CD4-positive, alpha-beta T cell treated with Interleukin-1 beta for 1 hour (primary cell): ENCODE results near the gene SMG7.

Experiments
- DNase-seq, 2 donors: peaks; one replicate each; pipeline ENCODE4 v3.0.0-alpha.2; 2020 to 2022

The SMG7 gene

DNA sequence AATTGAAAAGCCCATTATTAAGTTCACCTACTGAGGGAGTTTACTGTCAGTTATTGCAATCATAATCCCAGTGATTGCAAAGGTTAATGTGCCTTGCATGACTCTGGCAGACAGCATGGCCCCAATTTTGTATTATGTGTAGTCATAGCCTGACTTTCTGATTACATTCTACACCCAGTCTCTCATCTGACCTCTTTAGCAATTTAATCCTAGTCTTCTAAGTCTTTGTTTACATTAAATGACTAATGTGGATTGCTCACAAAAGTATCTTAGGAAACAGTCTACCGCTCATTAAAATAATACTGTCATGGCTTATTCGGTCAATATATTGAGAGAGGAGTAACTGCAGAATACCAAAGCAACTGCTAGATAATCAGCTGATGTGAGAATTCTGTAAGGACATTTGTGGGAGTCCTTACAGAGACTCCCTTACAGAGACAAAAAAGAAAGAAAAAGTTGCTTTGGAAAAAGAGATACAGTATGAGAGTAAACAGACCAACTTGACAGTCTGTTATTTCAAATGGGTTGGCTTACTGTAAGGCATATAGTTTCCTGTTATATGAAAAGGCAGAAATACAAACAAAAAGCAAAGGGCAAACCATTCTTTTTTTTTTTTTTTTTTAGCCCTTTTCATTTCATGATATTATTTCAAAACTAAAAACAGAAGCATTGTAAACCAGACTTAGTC, 42.8 kb downstream of the SMG7 start:
- no peak for DNase-seq

DNA sequence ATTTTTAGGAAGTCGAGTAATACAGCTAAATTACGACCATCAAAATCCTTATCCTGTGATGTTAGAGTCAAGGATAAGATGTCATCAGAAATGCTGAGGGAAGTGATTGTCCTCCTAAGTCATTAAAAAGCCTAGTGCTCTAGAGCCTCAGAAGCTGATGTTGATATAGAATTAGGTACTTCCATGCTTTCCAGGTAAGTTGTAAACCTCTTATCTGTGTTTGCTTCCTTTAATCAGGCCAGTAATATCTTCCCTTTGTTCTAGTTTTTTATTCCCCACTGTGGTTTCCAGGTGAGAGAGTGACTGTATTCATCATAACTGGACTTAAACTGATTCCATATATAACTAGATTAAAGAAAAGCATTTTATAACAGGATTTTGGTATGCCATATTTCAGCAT, 44.4 kb downstream of the SMG7 start:
- DNase-seq = no peak

- DNase-seq = no peak
These were observed 45.1 kb downstream of the SMG7 start for GRCh38 chr1:183517401-183517800.

DNA sequence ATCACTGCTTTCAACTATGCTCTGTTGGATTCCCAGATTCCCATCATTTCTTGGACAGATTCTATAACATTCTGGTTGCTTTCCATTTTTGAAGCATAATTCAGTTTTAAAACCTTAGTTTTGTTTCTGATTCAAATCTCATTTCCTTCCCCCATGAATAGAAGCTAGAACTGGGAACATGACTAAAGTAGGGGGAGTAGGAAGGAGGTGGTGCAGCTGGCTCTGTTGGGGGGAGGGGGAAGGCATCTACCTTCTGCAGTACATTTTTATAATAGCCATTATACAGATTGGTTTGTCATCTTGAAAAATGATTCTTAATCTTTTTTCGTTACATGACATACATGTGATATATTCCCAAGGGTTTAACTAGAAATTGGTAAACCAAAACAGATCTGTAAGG, 48.1 kb downstream of the SMG7 start:
- no peak for DNase-seq

GRCh38 chr1:183522104-183522503, 49.8 kb downstream of the SMG7 start:
- no peak for DNase-seq

DNA sequence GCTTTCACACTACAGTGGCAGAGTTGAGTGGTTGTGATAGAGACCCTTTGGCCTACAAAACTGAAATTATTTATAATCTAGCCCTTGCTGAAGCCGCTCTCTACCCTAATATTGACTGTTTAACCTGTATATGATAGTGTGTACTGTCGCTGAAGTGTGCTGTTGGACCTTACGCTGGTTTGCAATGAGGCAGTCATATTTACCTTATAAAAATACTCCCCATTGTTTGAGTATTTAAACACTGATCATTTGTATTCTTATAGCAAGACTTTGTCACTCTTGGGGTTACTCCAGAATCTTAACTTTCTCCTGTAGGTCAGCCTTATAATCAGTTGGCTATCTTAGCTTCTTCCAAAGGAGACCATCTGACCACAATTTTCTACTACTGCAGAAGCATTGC, 56.3 kb downstream of the SMG7 start:
- no peak for DNase-seq

- DNase-seq = no peak
These were observed 61.4 kb downstream of the SMG7 start for GRCh38 chr1:183533617-183534174.

GRCh38 chr1:183537405-183537804, 65.1 kb downstream of the SMG7 start:
- no peak for DNase-seq

DNA sequence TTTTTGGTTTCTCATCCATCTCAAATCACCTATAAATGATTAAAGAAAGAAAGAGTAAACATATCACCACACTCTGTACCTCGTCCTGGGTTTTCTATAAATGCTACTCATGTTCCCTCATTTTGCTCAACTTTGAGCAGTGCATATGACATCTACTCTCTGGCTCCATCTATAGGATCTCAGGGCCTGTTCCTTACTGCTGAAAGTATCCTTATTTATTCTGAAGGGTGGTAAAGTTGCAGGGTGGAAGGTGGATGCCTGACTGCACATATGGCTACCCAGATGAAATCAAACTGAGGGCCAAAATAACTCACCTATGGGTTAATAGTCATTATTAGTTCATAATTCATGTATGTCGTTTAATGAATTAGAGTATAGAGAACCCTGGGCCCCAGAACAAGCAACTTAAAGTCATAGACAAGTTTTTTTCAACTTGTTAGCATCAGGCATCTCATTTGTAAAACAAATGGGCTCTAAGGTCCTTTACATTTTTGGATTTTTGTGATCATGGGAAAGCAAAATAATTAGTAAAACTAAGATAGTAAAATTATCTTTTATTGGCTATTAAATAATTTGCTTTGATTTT, 71.4 kb downstream of the SMG7 start:
- DNase-seq = peak; percentile 10 to 60

DNA sequence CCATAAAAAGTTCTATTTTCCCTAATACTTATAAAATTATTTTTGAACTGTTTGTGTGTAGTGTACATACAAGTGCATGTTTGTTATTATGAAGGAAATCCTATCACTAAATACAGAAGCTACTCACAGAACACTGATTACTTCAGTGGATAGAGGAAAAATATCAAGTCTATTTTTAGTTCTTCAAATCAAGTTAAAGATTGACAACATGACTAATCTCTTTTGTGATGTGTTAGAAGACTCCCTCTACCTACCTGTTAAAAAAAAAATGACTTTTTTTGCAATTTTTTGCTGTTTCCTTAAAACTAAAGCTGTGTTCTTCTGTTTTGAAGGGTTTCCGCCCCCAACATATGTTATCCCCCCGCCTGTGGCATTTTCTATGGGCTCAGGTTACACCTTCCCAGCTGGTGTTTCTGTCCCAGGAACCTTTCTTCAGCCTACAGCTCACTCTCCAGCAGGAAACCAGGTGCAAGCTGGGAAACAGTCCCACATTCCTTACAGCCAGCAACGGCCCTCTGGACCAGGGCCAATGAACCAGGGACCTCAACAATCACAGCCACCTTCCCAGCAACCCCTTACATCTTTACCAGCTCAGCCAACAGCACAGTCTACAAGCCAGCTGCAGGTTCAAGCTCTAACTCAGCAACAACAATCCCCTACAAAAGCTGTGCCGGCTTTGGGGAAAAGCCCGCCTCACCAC, 72.4 kb downstream of the SMG7 start:
- DNase-seq = no peak

- no peak for DNase-seq
These were observed 74.1 kb downstream of the SMG7 start for GRCh38 chr1:183546427-183546826.

DNA sequence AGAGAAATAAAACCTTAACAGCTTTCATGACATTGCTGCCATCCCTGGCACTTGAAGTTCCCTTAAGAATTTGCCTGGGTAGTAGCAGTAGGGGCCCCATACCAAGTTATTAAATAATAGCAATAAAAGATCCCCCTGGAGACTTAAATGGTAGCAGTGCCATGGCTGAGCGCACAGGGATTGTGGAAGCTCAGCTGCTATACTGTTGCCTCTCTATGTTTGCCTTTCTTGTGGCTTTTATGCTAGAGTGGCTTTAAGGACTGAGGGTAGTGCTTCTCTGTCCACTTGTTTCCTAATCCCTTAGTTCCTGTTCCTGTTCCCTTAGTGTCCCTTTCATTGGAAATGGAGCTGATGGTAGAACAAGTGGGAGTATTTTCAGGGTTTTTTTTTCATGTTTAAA, 75.8 kb downstream of the SMG7 start:
- no peak for DNase-seq

GRCh38 chr1:183550915-183551314, 78.6 kb downstream of the SMG7 start:
- DNase-seq = no peak

DNA sequence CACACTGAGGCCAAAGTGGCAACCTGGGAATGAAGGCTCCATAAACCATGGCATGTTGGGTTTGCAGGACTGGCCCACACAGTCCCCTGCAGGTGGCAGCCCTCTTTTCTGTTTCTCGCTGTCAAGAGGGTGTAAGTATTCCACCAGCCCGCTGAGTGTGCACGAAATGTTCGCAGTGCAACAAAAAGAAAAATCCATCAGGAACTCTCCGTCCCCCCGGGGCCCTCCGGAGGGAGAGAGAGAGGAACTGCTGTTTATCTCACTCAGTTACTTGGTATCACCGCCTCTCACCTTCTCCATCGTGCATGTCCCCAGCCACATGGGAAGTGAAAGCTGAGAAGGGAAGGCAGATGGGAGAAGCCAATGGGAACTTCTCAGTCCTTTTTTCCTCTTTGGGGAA, 79.6 kb downstream of the SMG7 start:
- DNase-seq = no peak

DNA sequence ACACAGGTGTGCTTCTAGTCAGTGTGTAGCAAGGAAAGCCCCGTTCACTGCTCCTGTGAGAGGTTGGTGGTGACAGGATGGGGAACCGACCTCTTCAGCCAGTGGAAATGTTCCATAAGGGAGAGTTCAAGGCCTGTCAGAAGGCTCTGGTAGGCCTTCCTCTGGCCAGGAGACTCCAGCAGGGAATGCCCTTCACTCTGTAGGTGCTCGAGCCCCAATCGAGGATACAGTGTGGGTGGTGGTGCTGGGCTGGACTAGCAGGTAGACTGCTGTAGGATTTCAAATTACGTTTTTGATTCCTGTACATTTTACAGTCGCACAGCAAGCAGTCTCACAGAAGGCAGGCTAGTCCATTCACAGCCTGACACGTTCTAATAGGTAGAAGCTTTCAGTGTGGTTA, 80.1 kb downstream of the SMG7 start:
- DNase-seq = no peak

GRCh38 chr1:183552891-183553290, 80.6 kb downstream of the SMG7 start:
- DNase-seq = no peak

DNA sequence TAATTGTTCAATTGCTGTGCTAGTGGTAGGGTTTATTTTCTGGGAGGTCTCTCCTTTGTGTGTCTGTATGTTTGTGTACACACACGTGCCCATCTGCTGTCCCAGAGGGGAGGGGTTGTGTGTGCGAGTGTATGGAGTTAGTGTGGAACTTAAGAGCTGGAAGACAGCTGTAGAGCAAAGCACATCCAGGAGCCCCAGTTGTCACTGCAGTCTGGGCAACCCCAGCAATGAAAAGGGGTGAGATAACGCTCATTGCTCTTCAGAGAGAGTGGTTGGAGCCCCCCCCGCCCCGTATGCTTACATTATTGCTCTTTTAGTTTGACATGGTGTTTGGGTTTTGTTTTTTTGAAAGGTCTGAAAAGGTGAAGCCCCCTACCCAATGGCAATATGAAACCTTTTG, 81.0 kb downstream of the SMG7 start:
- no peak for DNase-seq

DNA sequence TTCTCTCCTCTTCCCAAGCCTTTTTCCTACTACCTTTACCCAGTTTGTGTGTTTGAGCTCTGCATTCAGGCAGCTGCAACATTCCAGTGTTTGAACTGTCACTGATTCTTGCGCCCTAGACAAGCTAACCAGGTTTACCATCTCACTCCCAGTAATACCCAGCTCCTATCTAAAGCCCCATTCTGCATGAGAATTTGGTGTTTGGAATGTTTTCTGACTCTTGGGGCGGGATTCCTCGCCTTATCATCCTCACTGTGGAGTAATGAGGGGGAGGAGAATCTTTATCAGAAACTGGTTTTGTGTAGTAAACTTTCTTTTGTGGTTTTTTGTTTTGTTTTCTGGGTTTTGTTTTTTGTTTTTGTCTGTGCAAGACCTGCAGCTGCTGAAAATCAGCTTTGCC, 81.5 kb downstream of the SMG7 start:
- no peak for DNase-seq

DNA sequence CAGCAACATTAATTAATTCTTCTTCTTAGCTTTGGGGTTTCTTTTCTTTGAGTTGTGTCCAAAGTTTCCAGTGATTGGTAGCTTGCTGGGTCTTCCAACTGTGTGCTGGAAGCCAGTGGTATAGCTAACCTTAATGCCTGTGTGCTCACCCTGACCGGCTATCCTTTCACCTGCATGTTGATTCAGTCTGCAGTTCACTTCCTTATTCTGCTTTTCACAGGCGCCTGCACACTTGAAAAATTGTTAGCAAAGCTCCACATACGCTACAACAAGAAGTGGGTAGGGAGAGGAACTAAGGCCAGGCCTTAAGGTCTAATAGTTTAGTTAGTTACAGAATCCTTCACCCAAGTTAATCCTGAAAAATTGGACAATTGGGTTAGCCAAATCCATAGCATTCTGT, 82.3 kb downstream of the SMG7 start:
- DNase-seq = no peak

DNA sequence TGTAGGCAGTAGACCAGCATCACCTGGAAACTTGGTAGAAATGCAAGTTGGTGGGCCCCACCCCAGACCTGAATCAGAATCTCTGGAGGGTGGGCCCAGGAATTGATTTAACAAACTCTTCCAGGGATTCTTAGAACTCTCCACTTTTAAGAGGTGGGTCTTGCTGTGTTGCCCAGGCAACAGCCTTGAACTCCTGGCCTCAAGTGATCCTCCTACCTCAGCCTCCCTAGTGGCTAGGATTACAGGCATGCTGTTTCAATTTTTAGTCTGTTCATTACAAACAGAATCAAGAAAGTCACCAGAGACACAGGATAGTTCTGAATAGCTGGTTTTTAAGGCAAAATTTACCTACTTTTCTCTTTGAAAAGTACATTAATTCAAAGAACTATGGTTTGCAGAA, 86.8 kb downstream of the SMG7 start:
- no peak for DNase-seq

- no peak for DNase-seq
These were observed 90.4 kb downstream of the SMG7 start for GRCh38 chr1:183562701-183563100.

GRCh38 chr1:183565261-183565660, 93.0 kb downstream of the SMG7 start:
- no peak for DNase-seq

DNA sequence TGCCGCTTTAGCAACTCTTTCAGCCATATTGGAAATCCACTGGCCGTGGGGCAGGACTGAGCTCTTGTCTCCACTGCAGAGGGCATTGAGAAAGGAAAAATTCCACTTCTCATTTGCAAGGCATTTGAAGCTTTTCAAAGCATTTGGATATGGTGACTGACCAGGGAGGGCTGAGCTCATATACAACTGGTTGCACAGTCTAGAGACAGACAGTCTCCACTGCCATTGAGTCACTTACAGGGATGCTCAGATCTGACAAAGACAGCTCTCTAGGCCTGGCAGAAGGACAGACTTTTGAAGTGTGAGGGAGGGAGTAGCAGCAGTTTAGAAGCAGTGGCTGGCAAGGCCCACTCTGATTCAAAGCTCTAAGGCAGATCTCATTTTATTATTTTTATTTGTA, 93.7 kb downstream of the SMG7 start:
- no peak for DNase-seq

DNA sequence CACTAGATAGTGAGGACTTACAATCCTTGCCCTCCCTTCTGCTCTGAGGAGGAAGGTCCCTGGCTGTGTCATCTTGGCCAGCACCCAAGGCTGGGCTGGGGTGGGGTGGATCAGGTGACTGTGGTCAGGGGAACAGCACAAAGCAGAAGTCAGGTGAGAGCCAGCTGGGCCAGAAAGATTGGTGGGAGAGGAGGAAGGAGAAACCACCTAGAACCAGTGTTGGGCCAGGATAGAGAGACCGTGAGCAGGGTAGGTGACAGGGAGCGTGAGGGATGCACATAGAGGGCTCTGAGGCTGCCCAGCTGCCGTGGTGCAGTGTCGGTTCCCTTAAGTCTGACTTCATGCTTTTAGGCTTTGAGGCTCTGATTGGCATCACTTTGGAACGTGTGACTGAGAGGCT, 95.3 kb downstream of the SMG7 start:
- DNase-seq = peak in 1 of 2 donors; percentile 52
